PC-3 (cell line): ENCODE data around the gene LCE2C.

Experiments used
- CTCF ChIP-seq: fragments of 300-600 bp; sonication (generic); conservative IDR thresholded peaks from 2 replicates; pipeline ENCODE4 v1.5.1; 2017; ENCODE audit warnings: antibody characterized with exemption, low read depth, mild to moderate bottlenecking, low read length
- EZH2 ChIP-seq: fragments of 300-600 bp; sonication (generic); IDR thresholded peaks from one replicate; pipeline ENCODE4 v1.6.1; 2017; ENCODE audit warnings: antibody characterized with exemption, mild to moderate bottlenecking, low read length; ENCODE audit not compliant: unreplicated experiment

- TF ChIP-seq CTCF (no peak), EZH2 (no peak)
Measured at GRCh38 chr1:152643945-152644344, 31.1 kb upstream of the LCE2C start.
